Adipocyte (in vitro differentiated cells): ENCODE measurements around the gene SETD4.

Experiments used
- DNase-seq: peaks from one replicate; pipeline ENCODE4 v3.0.0-alpha.2; 2015; ENCODE audit warnings: low read depth
- H3K27me3 ChIP-seq: replicated peaks from 2 replicates; pipeline ENCODE4 v1.7.0; 2013; ENCODE audit warnings: mild to moderate bottlenecking, low read length, moderate library complexity; ENCODE audit not compliant: control insufficient read depth, insufficient read depth
- H3K36me3 ChIP-seq: 2 replicates; pipeline ENCODE4 v1.7.0; 2013; ENCODE audit warnings: low read length, mild to moderate bottlenecking, moderate library complexity; ENCODE audit not compliant: control insufficient read depth, insufficient read depth, severe bottlenecking
- H3K4me1 ChIP-seq: 2 replicates; pipeline ENCODE4 v1.7.0; 2013; ENCODE audit warnings: mild to moderate bottlenecking, low read length, moderate library complexity; ENCODE audit not compliant: control insufficient read depth, insufficient read depth
- H3K4me3 ChIP-seq: 2 replicates; pipeline ENCODE4 v1.7.0; 2013; ENCODE audit warnings: mild to moderate bottlenecking, low read length, moderate library complexity
- H3K9ac ChIP-seq: 2 replicates; pipeline ENCODE4 v1.7.0; 2013; ENCODE audit warnings: mild to moderate bottlenecking, low read length, moderate library complexity
- H3K9me3 ChIP-seq: 2 replicates; pipeline ENCODE4 v1.7.0; 2013; ENCODE audit warnings: mild to moderate bottlenecking, low read length, moderate library complexity; ENCODE audit not compliant: control insufficient read depth

SETD4 gene

DNA sequence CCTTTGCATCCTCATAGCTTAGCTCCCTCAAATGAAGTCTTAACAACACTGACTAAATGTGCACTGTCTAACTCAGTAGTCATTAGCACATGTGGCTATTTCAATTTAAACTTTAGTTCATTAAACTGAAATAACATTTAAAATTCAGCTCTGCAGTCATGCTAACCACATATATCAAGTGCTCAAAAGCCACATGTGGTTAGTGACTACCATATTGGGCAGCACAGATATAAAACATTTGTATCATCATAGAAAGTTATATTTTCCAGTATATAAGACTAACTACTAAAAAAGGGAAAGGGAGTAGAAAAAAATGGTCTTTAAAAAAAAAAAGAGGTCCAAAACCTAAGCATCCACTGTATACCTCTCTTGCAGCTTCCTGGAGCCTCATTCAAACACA is 64.1 kb downstream of the SETD4 start:
- Histone ChIP-seq H3K9ac (no peak overlapping the region), H3K4me3 (no peak overlapping the region), H3K27me3 (peaks cover 40% of the 10 kb centered on the region), H3K4me1 (no peaks in the 10 kb centered on the region), H3K9me3 (no peaks in the 10 kb centered on the region), H3K36me3 (no peaks in the 10 kb centered on the region)
- no peak for DNase-seq

- Histone ChIP-seq H3K27me3 (peaks cover 38% of the 10 kb centered on the region), H3K4me1 (no peaks in the 10 kb centered on the region), H3K4me3 (no peak overlapping the region), H3K9me3 (no peaks in the 10 kb centered on the region), H3K36me3 (no peaks in the 10 kb centered on the region), H3K9ac (no peak overlapping the region)
- DNase-seq: no peak
Observed at GRCh38 chr21:35995522-35996088, 64.7 kb downstream of the SETD4 start.

DNA sequence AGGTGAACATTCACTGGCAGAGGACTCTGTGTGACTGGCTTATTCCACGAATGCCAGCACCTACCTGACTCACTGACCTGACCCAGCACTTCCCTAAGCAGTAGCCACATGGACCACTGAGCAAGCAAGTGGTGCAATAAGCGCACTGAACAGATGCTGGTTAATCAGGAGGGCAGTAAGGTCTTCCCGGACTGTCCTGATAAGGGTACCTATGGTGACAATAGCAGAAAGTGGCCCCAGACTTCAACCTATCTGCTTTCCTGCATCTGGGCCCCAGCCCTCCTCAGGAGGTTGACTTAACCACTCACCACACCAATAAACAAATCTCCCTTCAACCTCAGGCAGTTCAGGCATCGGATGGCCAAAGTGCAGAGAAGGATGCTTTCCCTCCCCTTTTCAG is 65.7 kb downstream of the SETD4 start:
- H3K4me1 ChIP-seq: no peaks in the 10 kb centered on the region
- no peak overlapping the region for H3K4me3 ChIP-seq
- H3K36me3 ChIP-seq: no peaks in the 10 kb centered on the region
- no peak for DNase-seq
- peaks cover 34% of the 10 kb centered on the region for H3K27me3 ChIP-seq
- no peak overlapping the region for H3K9ac ChIP-seq
- H3K9me3 ChIP-seq: no peaks in the 10 kb centered on the region

GRCh38 chr21:35993875-35994490 is 66.3 kb downstream of the SETD4 start:
- H3K4me3 ChIP-seq: no peak overlapping the region
- no peaks in the 10 kb centered on the region for H3K9me3 ChIP-seq
- peaks cover 34% of the 10 kb centered on the region for H3K27me3 ChIP-seq
- H3K4me1 ChIP-seq: peaks cover 4% of the 10 kb centered on the region
- H3K36me3 ChIP-seq: no peaks in the 10 kb centered on the region
- H3K9ac ChIP-seq: no peak overlapping the region
- DNase-seq: no peak

DNA sequence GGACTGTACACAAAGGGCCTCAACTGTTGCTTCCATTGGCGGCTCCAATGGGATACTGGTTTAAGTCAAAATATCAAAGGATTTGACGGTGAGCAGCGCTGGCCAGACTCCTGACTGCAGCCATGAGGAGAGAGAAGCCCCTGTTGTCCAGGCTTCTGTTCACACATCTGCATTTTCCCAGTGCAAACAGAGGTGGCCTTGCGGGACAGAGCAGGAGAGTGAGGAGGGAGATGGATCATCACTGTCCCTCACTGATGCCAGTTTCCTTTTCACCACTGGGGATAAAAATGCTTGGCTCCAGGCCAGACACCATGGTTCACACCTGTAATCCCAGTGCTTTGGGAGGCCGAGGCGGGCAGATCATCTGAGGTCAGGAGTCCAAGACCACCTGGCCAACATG is 69.2 kb downstream of the SETD4 start:
- Histone ChIP-seq H3K27me3 (peaks cover 15% of the 10 kb centered on the region), H3K4me3 (no peak overlapping the region)

GRCh38 chr21:35990609-35991008 is 69.7 kb downstream of the SETD4 start:
- Histone ChIP-seq H3K4me3 (no peak overlapping the region), H3K4me1 (peaks cover 13% of the 10 kb centered on the region), H3K27me3 (peaks cover 14% of the 10 kb centered on the region), H3K36me3 (no peaks in the 10 kb centered on the region), H3K9ac (no peak overlapping the region), H3K9me3 (no peaks in the 10 kb centered on the region)
- DNase-seq: no peak

More for the DNA sequence above, 69.2 kb downstream of the SETD4 start:
- Histone ChIP-seq H3K4me1 (peaks cover 13% of the 10 kb centered on the region), H3K9ac (no peak overlapping the region), H3K9me3 (no peaks in the 10 kb centered on the region), H3K36me3 (no peaks in the 10 kb centered on the region)
- DNase-seq: no peak

GRCh38 chr21:35989138-35989735 is 71.1 kb downstream of the SETD4 start:
- no peaks in the 10 kb centered on the region for H3K9me3 ChIP-seq

DNA sequence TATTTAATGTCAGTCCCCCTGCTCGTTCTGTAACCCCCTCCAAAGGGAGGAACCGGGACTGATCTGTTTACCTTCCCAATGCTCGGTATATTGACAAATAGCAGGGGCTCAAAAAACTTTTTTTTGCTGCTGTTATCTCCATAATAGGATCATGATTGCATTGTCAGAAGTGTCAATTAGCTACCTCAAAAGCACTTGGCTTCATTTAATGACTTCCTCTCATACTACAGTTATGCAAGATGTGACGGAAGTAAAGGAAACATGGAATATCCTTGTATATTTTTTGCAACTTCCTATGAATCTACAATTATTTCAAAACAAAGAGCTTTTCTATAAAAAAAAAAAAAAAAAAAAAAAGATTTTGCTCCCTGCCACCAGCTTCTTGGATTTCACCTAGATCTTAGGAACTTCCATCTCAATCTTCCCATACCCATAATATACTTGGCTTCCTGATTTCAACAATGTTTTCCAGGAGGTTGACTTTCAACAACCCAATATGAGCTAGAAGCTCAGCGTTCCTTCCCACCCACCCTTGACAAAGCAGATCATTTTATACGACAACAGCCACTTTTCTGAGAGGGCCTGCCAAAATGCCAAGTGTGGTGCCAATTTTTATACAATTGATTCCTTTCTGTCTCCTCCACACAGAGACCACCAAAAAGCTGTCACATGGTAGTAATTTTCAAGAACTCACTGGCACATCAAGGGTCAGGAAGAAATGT is 71.7 kb downstream of the SETD4 start:
- Histone ChIP-seq H3K36me3 (no peaks in the 10 kb centered on the region), H3K4me3 (peak overlapping the region; percentile 32), H3K4me1 (peaks cover 13% of the 10 kb centered on the region), H3K9me3 (peaks cover 3% of the 10 kb centered on the region), H3K9ac (peak overlapping the region; percentile 8), H3K27me3 (no peaks in the 10 kb centered on the region)
- no peak for DNase-seq

More at GRCh38 chr21:35989138-35989735, 71.1 kb downstream of the SETD4 start:
- peak; percentile 2 for DNase-seq
- no peaks in the 10 kb centered on the region for H3K36me3 ChIP-seq
- peaks cover 13% of the 10 kb centered on the region for H3K4me1 ChIP-seq
- peak overlapping the region; percentile 51 for H3K4me3 ChIP-seq
- no peaks in the 10 kb centered on the region for H3K27me3 ChIP-seq
- H3K9ac ChIP-seq: peak overlapping the region; percentile 41

GRCh38 chr21:35987475-35987874 is 72.9 kb downstream of the SETD4 start:
- no peak overlapping the region for H3K9ac ChIP-seq
- H3K4me3 ChIP-seq: no peak overlapping the region
- peaks cover 3% of the 10 kb centered on the region for H3K27me3 ChIP-seq
- H3K9me3 ChIP-seq: peaks cover 3% of the 10 kb centered on the region
- no peaks in the 10 kb centered on the region for H3K36me3 ChIP-seq
- peaks cover 13% of the 10 kb centered on the region for H3K4me1 ChIP-seq
- DNase-seq: no peak

DNA sequence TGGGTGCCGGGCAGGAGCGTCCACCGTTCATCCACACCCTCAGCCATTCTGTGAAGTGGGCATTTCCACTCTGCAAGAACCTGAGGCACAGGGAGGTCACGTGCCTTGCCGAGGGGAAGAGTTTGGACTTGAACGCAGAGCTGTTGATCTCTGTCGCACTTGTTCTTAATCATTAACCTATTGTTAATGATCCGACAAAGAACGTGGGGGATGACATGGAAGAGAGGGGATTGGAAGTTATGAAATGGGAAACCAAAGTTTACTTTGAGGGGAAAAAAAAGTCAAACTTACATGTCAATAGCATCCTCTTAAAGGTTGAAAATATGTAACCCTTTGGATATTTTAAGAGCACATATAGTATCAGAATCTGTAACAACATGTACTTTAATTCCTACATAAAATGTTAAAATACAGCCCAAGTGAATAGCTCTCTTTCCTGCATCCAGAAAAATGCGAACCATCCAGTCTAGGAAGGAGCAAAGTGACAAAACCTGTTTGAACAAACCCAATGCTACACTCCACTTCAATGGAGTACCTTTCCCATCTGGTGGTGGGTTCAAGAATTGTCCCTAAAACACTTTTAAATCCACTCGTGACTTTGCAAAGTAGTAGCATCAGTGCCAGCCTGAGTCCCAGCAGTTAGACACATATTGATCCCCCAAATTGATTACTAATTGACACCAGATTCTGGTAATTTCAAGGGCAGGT is 75.5 kb downstream of the SETD4 start:
- peaks cover 13% of the 10 kb centered on the region for H3K4me1 ChIP-seq
- no peak overlapping the region for H3K9ac ChIP-seq
- no peaks in the 10 kb centered on the region for H3K36me3 ChIP-seq
- no peak overlapping the region for H3K4me3 ChIP-seq
- no peak for DNase-seq
- peaks cover 8% of the 10 kb centered on the region for H3K27me3 ChIP-seq
- peaks cover 3% of the 10 kb centered on the region for H3K9me3 ChIP-seq
